Glutamatergic neuron (in vitro differentiated cells): ENCODE data around the gene MISP. TPM values are rescaled to one million over a fixed set of nuclear protein-coding genes. Genes with fewer than 3 reads are reported as not detected.

Experiments
- DNase-seq: peaks from one replicate; pipeline ENCODE4 v3.0.0; 2022
- H3K27ac Mint-ChIP-seq: one replicate; pipeline ENCODE4 v1.8.0; 2020; ENCODE audit warnings: mild to moderate bottlenecking, mixed read lengths, inconsistent platforms; ENCODE audit not compliant: unreplicated experiment
- H3K27me3 Mint-ChIP-seq: one replicate; pipeline ENCODE4 v1.8.0; 2020; ENCODE audit warnings: mild to moderate bottlenecking, moderate library complexity, mixed read lengths, inconsistent platforms; ENCODE audit not compliant: unreplicated experiment
- H3K36me3 Mint-ChIP-seq: one replicate; pipeline ENCODE4 v1.8.0; 2020; ENCODE audit warnings: mild to moderate bottlenecking, mixed read lengths, inconsistent platforms; ENCODE audit not compliant: unreplicated experiment
- H3K4me1 Mint-ChIP-seq: one replicate; pipeline ENCODE4 v1.8.0; 2020; ENCODE audit warnings: mild to moderate bottlenecking, low read depth, mixed read lengths, inconsistent platforms; ENCODE audit not compliant: unreplicated experiment
- H3K4me3 Mint-ChIP-seq: one replicate; pipeline ENCODE4 v1.8.0; 2020; ENCODE audit warnings: mild to moderate bottlenecking, mixed read lengths, inconsistent platforms; ENCODE audit not compliant: unreplicated experiment
- H3K9me3 Mint-ChIP-seq: one replicate; pipeline ENCODE4 v1.8.0; 2020; ENCODE audit warnings: mild to moderate bottlenecking, moderate library complexity, mixed read lengths, inconsistent platforms; ENCODE audit not compliant: unreplicated experiment
- total RNA-seq: library from RNA; stranded (reverse); fragmentation: NEBNext Ultra II Directional; extraction: Animal tissue kit (Norgen Biotek cat#: 25700); gene quantifications from one replicate; pipeline ENCODE4 v1.2.1, GENCODE V29; 2021; ENCODE audit not compliant: unreplicated experiment
- TF ChIP-seq, protein P1 (sequence below): fragments of 200-600 bp; sonication (generic); IDR thresholded peaks from one replicate; pipeline ENCODE4 v1.5.0; 2021; ENCODE audit not compliant: partially characterized antibody, unreplicated experiment

Gene MISP
- total RNA-seq, 1 donor from 2014 or later: 1.1 TPM

DNA sequence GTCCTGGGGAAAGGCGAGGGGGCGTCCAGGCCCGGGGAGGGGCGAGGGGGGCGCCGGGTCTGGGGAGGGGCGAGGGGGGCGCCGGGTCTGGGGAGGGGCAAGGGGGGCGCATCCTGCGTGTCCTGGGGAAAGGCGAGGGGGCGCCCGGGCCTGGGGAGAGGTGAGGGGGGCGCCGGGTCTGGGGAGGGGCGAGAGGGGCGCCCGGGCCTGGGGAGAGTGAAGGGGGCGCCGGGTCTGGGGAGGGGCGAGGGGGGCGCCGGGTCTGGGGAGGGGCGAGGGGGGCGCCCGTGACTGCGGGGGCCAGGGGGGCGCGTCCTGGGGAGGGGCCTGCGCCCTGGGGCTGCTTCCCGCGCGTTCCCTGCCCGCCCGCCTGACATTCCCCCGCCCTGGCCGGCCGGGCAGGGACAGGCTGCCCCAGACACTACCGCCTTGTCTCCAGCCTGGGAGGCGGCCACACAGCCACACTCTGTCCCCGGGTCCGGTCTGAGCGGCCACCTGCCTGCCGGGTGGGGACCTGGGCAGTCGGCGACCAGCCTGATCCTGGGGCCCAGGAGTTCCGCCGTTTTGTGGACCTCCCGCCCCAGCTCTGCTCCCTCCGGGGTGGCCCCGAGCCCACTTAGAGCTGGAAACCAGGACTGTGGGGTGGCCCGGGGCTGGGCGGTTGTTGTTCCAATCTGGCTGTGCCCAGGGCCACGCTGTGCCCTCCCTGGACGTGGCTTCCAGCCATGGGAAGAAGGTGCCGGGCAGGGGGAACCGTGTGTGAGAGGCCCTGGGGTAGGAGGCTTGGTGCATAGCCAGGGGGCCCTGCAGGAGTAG, 30.4 kb upstream of the MISP start:
- H3K27ac Mint-ChIP-seq: peak overlapping the region; percentile 72
- TF ChIP-seq, protein P1, sequence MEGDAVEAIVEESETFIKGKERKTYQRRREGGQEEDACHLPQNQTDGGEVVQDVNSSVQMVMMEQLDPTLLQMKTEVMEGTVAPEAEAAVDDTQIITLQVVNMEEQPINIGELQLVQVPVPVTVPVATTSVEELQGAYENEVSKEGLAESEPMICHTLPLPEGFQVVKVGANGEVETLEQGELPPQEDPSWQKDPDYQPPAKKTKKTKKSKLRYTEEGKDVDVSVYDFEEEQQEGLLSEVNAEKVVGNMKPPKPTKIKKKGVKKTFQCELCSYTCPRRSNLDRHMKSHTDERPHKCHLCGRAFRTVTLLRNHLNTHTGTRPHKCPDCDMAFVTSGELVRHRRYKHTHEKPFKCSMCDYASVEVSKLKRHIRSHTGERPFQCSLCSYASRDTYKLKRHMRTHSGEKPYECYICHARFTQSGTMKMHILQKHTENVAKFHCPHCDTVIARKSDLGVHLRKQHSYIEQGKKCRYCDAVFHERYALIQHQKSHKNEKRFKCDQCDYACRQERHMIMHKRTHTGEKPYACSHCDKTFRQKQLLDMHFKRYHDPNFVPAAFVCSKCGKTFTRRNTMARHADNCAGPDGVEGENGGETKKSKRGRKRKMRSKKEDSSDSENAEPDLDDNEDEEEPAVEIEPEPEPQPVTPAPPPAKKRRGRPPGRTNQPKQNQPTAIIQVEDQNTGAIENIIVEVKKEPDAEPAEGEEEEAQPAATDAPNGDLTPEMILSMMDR: no peak

DNA sequence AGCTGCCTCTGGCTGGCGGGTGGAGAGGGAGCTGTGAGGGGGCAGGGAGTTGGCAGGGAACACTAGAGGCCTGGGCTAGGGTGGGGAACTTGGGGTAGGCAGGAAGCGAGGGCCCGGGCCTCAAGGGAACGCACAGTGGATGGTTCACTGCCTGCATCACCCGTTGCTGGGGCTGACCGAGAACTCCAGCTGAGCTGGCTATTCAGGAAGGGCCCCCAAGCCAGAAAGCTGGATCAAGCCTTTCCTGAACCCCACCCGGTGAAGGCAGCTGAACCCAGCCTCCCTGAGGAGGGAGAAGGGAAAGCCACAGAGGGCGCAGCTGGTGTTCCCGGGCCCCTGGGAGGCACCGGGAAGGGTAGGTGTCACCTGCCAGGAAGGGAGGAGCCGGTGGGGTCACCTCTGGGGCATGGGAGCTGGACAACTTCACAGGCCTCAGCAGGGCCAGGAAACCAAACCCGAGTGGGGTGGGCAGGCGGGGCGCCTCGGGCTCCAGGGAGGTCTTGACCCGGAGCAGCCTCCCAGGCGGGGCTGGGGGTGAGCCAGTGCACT, 28.3 kb upstream of the MISP start:
- TF ChIP-seq, protein P1: no peak
- Mint-ChIP-seq H3K4me3 (no peak overlapping the region), H3K27ac (no peak overlapping the region), H3K4me1 (peaks cover 8% of the 10 kb centered on the region), H3K27me3 (peaks cover 15% of the 10 kb centered on the region), H3K9me3 (peaks cover 16% of the 10 kb centered on the region), H3K36me3 (no peaks in the 10 kb centered on the region)
- DNase-seq: no peak

More for the DNA sequence above, 30.4 kb upstream of the MISP start:
- Mint-ChIP-seq H3K9me3 (peaks cover 16% of the 10 kb centered on the region), H3K4me1 (peaks cover 13% of the 10 kb centered on the region), H3K4me3 (peak overlapping the region; percentile 67), H3K27me3 (peaks cover 14% of the 10 kb centered on the region), H3K36me3 (peaks cover 2% of the 10 kb centered on the region)
- peak; percentile 65 for DNase-seq

DNA sequence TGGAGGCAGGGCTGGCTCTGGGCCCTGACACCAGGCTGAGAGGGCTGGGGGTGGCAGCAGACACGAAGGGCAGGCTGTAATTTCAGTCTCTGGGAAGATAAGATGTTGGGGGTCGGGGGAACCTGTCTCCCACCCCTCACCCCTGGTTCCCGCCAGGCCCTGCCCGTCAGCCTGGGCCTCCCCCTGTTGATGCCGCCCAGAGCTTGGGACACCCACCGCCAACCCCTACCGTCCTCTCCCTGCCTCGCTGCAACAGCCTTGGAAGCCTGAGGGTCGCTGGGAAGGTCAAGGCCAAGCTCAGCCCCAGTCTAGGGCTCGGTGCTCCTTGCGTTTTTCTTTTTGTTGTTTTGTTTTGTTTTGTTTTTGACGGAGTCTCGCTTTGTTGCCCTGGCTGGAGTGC, 27.7 kb upstream of the MISP start:
- Mint-ChIP-seq H3K27ac (no peak overlapping the region), H3K4me3 (no peak overlapping the region), H3K4me1 (peaks cover 5% of the 10 kb centered on the region)

DNA sequence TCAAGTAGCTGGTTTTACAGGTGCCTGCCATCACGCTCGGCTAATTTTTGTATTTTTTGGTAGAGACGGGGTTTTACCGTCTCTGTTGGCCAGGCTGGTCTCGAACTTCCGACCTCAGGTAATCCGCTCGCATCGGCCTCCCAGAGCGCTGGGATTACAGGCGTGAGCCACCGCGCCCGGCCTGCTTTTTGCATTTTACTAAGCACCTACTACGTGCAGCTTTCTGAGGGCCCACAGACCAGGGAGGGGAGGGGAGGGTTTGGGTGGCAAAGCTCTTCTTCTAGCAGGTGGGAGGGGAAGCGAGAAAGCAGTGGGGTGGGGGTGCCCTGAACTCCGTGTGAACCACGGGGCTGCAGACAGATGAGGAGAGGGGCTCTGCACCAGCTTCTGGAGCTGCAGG, 27.2 kb upstream of the MISP start:
- DNase-seq: no peak
- H3K4me3 Mint-ChIP-seq: no peak overlapping the region
- no peak overlapping the region for H3K27ac Mint-ChIP-seq
- TF ChIP-seq, protein P1: no peak
- peaks cover 8% of the 10 kb centered on the region for H3K27me3 Mint-ChIP-seq
- H3K4me1 Mint-ChIP-seq: peaks cover 2% of the 10 kb centered on the region
- H3K36me3 Mint-ChIP-seq: no peaks in the 10 kb centered on the region
- H3K9me3 Mint-ChIP-seq: peaks cover 10% of the 10 kb centered on the region

More for the DNA sequence above, 27.7 kb upstream of the MISP start:
- H3K36me3 Mint-ChIP-seq: no peaks in the 10 kb centered on the region
- peaks cover 12% of the 10 kb centered on the region for H3K9me3 Mint-ChIP-seq
- DNase-seq: no peak
- TF ChIP-seq, protein P1: no peak
- H3K27me3 Mint-ChIP-seq: peaks cover 11% of the 10 kb centered on the region
